Liver (tissue), 3 donors: ENCODE data around the gene ABL1.

Experiments used
- CTCF ChIP-seq: fragments of 150-350 bp; IDR thresholded peaks from 2 replicates; pipeline ENCODE4 v1.5.1; 2017; ENCODE audit warnings: improper control_type of control experiment, low read depth, low read length; ENCODE audit not compliant: missing input control
- EGR1 ChIP-seq, 2 donors: IDR thresholded peaks; 2 replicates each; pipeline ENCODE4 v1.6.1; 2016 to 2018; ENCODE audit warnings: antibody characterized with exemption in 2 of 2, low read depth in 2 of 2
- RXRA ChIP-seq, 2 donors: IDR thresholded peaks; 2 replicates each; pipeline ENCODE4 v1.6.1; 2017 to 2018; ENCODE audit warnings: antibody characterized with exemption in 2 of 2, mild to moderate bottlenecking in 1 of 2
- donor health status: healthy.
- donor health status: healthy.

- TF ChIP-seq CTCF: no peak
- no peak for TF ChIP-seq EGR1 (IDR thresholded peaks at IDR 0.05; ENCODE audit: low read depth in 2 of 2)
- TF ChIP-seq RXRA (IDR thresholded peaks at IDR 0.05): no peak
These were observed 51.9 kb downstream of the ABL1 start for GRCh38 chr9:130886981-130887380.
